ENCODE results near the gene NEURL4. TPM values are rescaled to one million over a fixed set of nuclear protein-coding genes. Genes with fewer than 3 reads are reported as not detected.

The NEURL4 gene
- total RNA-seq, 1 experiment from 2014 or later = 11.1 TPM

DNA sequence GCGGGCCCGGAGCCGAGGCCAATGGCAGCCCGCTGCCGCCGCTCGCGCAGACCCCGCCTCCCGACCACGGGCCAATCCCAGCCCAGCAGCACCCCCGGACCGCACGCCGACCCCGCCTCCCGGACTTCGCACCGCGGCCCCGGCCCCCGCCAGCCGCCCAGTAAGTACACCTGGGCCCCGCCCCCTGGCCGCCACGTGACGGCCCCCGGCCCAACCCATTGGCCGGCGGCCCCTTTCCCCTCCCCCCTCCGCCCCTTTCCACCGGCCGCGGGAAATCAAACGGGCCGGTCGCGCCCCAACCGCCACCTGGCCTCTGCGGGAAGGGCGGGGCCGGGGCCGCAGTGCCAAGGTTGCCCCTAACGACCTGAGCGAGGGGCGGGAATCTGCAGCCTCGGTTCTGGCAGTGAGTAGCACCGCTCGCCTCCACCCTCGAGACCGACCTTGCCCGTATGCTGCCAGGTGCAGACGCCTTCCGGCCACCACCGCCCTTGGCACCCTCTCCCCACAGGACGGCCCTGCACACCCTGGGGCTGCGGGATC, 34.5 kb downstream of the NEURL4 start, which contains the start of gene YBX2:
TSS of gene YBX2 (minus strand) at position 26 of the 540 bp plus-strand sequence. CDS start 139 bp downstream, outside the sequence.
- no peaks in the 10 kb centered on the region for H3K9me3 ChIP-seq (ENCODE audit: low read length)
- no peak within 1 kb of the TSS for H3K4me3 ChIP-seq (ENCODE audit: low read length)
- no peaks in the 10 kb centered on the region for H3K36me3 ChIP-seq (ENCODE audit: insufficient read depth, low read length)
- no peaks in the 10 kb centered on the region for H3K9me2 ChIP-seq (replicated peaks; ENCODE audit: insufficient read depth, low read length)
- H2AFZ ChIP-seq (ENCODE audit: low read length) = no peak within 1 kb of the TSS
- H3K27ac ChIP-seq (ENCODE audit: low read length) = no peak within 1 kb of the TSS
- peaks cover 4% of the 10 kb centered on the region for H3K4me1 ChIP-seq (ENCODE audit: low read length)
- H4K20me1 ChIP-seq (ENCODE audit: insufficient read depth, low read depth, low read length) = no peaks in the 10 kb centered on the region
- H3K9ac ChIP-seq (ENCODE audit: low read length) = no peak within 1 kb of the TSS
- no peaks in the 10 kb centered on the region for H3K79me2 ChIP-seq (ENCODE audit: low read length)
- no peak within 1 kb of the TSS for H3K4me2 ChIP-seq (ENCODE audit: low read depth, low read length, poor library complexity, severe bottlenecking)
- peak; percentile 46 for DNase-seq
- H3K27me3 ChIP-seq (ENCODE audit: low read length) = no peaks in the 10 kb centered on the region

DNA sequence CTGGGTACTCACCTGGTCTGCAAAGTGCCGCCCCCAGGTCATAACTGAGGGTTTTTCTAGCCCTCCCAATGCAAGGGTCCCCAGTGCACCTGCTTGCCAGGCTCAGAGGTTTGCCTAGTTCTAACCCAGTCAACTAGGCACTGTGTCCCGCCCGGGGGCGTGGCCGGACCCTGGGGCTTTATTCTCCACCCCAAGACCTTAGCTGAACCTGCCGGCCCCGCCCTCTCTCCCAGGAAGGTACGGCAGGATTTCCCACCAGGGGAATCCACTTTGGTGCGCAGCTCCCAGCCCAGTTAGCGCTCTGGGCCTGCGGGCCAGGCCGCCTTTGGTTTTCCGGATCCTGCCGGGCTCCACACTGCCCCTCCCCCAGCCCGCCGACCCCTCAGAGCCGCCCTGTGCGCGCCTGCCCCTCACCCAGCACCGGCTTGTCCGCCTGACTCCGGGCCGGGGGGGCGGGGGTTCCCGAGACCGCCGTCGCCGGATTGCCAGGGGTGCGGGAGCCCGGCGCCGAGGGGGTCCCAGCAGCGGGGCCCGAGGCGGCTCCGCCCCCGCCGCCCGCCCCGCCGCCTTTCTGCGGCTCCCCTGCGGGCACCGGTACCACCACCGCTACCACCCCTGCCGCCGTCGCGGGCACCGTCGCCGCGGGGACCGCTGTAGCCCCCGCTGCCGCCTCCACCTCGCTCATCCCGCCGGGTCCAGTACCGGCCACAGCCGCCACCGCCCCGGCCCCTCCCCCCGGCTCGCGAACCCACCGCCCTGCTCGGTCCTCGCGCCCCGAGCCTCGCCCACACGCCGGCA, 35.1 kb downstream of the NEURL4 start:
- Histone ChIP-seq H3K9ac (ENCODE audit: low read length) (no peak overlapping the region), H2AFZ (ENCODE audit: low read length) (no peak overlapping the region), H3K4me2 (ENCODE audit: low read depth, low read length, poor library complexity, severe bottlenecking) (no peak overlapping the region), H3K27me3 (ENCODE audit: low read length) (no peaks in the 10 kb centered on the region), H3K4me3 (ENCODE audit: low read length) (no peak overlapping the region), H3K9me2 (replicated peaks; ENCODE audit: insufficient read depth, low read length) (no peaks in the 10 kb centered on the region), H4K20me1 (ENCODE audit: insufficient read depth, low read depth, low read length) (no peaks in the 10 kb centered on the region), H3K4me1 (ENCODE audit: low read length) (peaks cover 4% of the 10 kb centered on the region), H3K27ac (ENCODE audit: low read length) (no peak overlapping the region), H3K79me2 (ENCODE audit: low read length) (no peaks in the 10 kb centered on the region), H3K36me3 (ENCODE audit: insufficient read depth, low read length) (no peaks in the 10 kb centered on the region), H3K9me3 (ENCODE audit: low read length) (no peaks in the 10 kb centered on the region)
- no peak for DNase-seq

DNA sequence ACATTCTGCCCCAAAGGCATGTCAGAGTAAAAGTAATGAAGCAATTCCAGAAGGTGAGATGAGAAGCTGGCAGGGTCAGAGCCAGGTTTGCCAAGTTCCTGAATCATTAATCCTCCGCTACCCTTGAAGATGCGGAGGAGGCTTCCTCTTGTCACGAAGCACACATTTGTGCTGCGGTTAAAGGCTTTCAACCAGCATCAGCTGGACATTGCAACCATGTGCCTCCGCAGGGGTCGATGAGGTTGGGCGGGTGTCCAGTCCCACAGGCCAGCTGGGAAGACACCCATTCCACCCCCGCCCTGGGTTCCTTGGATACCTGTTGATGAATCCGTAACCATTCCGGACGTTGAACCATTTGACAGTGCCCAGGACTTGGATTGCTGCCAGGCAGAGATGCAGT, 36.0 kb downstream of the NEURL4 start:
- Histone ChIP-seq H3K79me2 (ENCODE audit: low read length) (no peaks in the 10 kb centered on the region), H3K9me2 (replicated peaks; ENCODE audit: insufficient read depth, low read length) (no peaks in the 10 kb centered on the region), H2AFZ (ENCODE audit: low read length) (no peak overlapping the region), H3K4me2 (ENCODE audit: low read depth, low read length, poor library complexity, severe bottlenecking) (no peak overlapping the region), H3K27me3 (ENCODE audit: low read length) (no peaks in the 10 kb centered on the region), H3K4me1 (ENCODE audit: low read length) (peaks cover 4% of the 10 kb centered on the region), H3K27ac (ENCODE audit: low read length) (no peak overlapping the region), H4K20me1 (ENCODE audit: insufficient read depth, low read depth, low read length) (no peaks in the 10 kb centered on the region), H3K9ac (ENCODE audit: low read length) (no peak overlapping the region), H3K4me3 (ENCODE audit: low read length) (no peak overlapping the region), H3K36me3 (ENCODE audit: insufficient read depth, low read length) (no peaks in the 10 kb centered on the region), H3K9me3 (ENCODE audit: low read length) (no peaks in the 10 kb centered on the region)
- DNase-seq = no peak

DNA sequence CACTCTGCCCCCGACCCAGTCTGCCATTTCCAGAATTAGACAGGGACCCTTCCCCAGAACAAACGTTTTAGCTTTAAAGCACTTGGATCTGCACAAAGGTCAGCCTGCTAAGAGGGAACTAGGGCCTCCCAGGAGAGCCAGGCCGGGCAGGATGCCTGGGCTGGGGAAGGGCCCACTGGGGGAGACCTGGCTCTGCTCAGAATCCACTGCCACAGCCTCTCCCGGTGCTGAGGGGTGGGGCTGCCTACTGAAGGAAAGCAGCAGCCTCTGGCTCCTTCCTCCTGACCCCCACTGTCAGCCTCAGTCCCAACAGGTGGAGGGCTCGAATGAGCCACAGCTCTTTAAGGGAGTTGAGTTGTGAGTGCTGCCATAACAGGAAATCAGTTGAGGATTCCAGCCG, 36.4 kb downstream of the NEURL4 start:
- no peak overlapping the region for H3K4me2 ChIP-seq (ENCODE audit: low read depth, low read length, poor library complexity, severe bottlenecking)
- DNase-seq = no peak

DNA sequence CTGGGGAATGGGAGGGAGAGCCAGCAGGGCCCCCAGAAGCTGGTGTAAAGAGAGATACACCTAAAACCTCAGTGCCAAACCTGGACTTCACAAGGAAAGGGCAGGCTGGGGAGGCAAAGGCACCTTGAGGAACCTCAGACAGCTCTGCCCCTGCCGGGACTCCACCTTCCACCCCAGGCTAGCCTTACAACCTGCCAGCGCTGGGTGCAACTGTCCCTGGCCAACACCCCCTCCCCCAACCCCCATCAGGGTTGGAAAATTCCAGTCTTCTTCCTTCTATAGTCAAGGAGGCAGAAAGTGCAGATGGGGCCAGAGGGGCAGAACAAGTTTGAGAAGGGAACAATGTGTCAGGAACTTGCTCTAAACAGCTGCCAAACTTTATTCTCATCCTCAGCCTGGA, 36.9 kb downstream of the NEURL4 start:
- H3K9me3 ChIP-seq (ENCODE audit: low read length) = no peaks in the 10 kb centered on the region
- no peak overlapping the region for H3K9ac ChIP-seq (ENCODE audit: low read length)
- no peaks in the 10 kb centered on the region for H3K79me2 ChIP-seq (ENCODE audit: low read length)
- H3K27me3 ChIP-seq (ENCODE audit: low read length) = no peaks in the 10 kb centered on the region
- H3K4me3 ChIP-seq (ENCODE audit: low read length) = no peak overlapping the region
- DNase-seq = no peak
- no peak overlapping the region for H3K27ac ChIP-seq (ENCODE audit: low read length)
- no peak overlapping the region for H3K4me2 ChIP-seq (ENCODE audit: low read depth, low read length, poor library complexity, severe bottlenecking)
- H3K4me1 ChIP-seq (ENCODE audit: low read length) = peaks cover 4% of the 10 kb centered on the region
- no peaks in the 10 kb centered on the region for H4K20me1 ChIP-seq (ENCODE audit: insufficient read depth, low read depth, low read length)
- no peaks in the 10 kb centered on the region for H3K36me3 ChIP-seq (ENCODE audit: insufficient read depth, low read length)
- no peak overlapping the region for H2AFZ ChIP-seq (ENCODE audit: low read length)
- H3K9me2 ChIP-seq (replicated peaks; ENCODE audit: insufficient read depth, low read length) = no peaks in the 10 kb centered on the region

More for the DNA sequence above, 36.4 kb downstream of the NEURL4 start:
- no peaks in the 10 kb centered on the region for H3K36me3 ChIP-seq (ENCODE audit: insufficient read depth, low read length)
- H3K9me2 ChIP-seq (replicated peaks; ENCODE audit: insufficient read depth, low read length) = no peaks in the 10 kb centered on the region
- H2AFZ ChIP-seq (ENCODE audit: low read length) = no peak overlapping the region
- no peaks in the 10 kb centered on the region for H3K9me3 ChIP-seq (ENCODE audit: low read length)
- no peaks in the 10 kb centered on the region for H3K79me2 ChIP-seq (ENCODE audit: low read length)
- no peak overlapping the region for H3K27ac ChIP-seq (ENCODE audit: low read length)
- no peak overlapping the region for H3K4me3 ChIP-seq (ENCODE audit: low read length)
- H3K9ac ChIP-seq (ENCODE audit: low read length) = no peak overlapping the region
- no peaks in the 10 kb centered on the region for H4K20me1 ChIP-seq (ENCODE audit: insufficient read depth, low read depth, low read length)
- no peaks in the 10 kb centered on the region for H3K27me3 ChIP-seq (ENCODE audit: low read length)
- H3K4me1 ChIP-seq (ENCODE audit: low read length) = peaks cover 4% of the 10 kb centered on the region

DNA sequence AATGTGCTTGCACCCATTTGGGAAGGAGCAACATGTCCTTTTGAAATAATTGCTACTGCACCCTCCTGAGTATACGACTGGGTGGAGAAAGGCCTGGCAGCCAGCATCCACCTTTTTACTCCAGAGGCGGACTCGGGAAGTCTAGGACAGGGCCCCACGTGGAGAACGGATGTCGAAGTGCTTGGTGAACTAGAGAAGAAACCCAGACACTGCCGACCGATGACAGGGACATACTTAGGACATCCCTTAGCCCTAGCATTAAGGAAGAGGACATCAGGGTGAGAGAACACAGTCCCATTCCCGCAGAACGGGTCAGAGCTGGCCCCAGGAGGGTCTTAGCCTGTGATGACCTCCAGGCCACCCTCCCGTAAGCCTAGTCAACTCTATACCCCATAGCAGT, 38.5 kb downstream of the NEURL4 start:
- no peak for DNase-seq
- no peak overlapping the region for H2AFZ ChIP-seq (ENCODE audit: low read length)
- no peaks in the 10 kb centered on the region for H3K9me3 ChIP-seq (ENCODE audit: low read length)
- H3K27me3 ChIP-seq (ENCODE audit: low read length) = no peaks in the 10 kb centered on the region
- no peaks in the 10 kb centered on the region for H3K79me2 ChIP-seq (ENCODE audit: low read length)
- H3K4me1 ChIP-seq (ENCODE audit: low read length) = peaks cover 6% of the 10 kb centered on the region; the same call in 1 of the 2 replicates
- H3K36me3 ChIP-seq (ENCODE audit: insufficient read depth, low read length) = no peaks in the 10 kb centered on the region
- no peak overlapping the region for H3K9ac ChIP-seq (ENCODE audit: low read length)
- no peak overlapping the region for H3K4me3 ChIP-seq (ENCODE audit: low read length)
- no peaks in the 10 kb centered on the region for H4K20me1 ChIP-seq (ENCODE audit: insufficient read depth, low read depth, low read length)
- H3K9me2 ChIP-seq (replicated peaks; ENCODE audit: insufficient read depth, low read length) = no peaks in the 10 kb centered on the region
- H3K27ac ChIP-seq (ENCODE audit: low read length) = no peak overlapping the region
- no peak overlapping the region for H3K4me2 ChIP-seq (ENCODE audit: low read depth, low read length, poor library complexity, severe bottlenecking)

DNA sequence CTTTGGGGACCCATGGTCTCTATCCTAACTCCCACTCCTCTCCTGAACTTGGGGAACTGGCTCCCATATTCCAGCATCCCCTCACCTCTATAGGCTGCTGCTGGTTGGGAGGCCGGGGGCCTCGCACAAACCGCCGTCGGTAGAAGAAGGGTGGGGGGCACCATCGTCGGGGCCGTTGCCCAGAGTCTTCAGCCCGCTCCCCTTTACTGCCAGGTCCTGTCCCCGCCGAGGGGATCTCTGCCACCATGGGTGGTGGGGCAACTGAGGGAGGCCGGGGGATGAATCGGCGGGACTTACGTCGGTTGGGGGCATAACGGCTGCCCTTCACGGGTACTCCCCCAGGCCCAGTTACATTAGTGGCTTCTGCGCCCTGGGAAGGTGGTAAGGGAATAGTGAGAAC, 39.0 kb downstream of the NEURL4 start:
- Histone ChIP-seq H3K27ac (ENCODE audit: low read length) (no peak overlapping the region), H3K4me3 (ENCODE audit: low read length) (no peak overlapping the region), H3K79me2 (ENCODE audit: low read length) (no peaks in the 10 kb centered on the region), H3K9me2 (replicated peaks; ENCODE audit: insufficient read depth, low read length) (no peaks in the 10 kb centered on the region), H3K4me2 (ENCODE audit: low read depth, low read length, poor library complexity, severe bottlenecking) (no peak overlapping the region), H3K9me3 (ENCODE audit: low read length) (no peaks in the 10 kb centered on the region), H2AFZ (ENCODE audit: low read length) (no peak overlapping the region), H3K27me3 (ENCODE audit: low read length) (no peaks in the 10 kb centered on the region), H4K20me1 (ENCODE audit: insufficient read depth, low read depth, low read length) (no peaks in the 10 kb centered on the region), H3K9ac (ENCODE audit: low read length) (no peak overlapping the region), H3K4me1 (ENCODE audit: low read length) (peaks cover 6% of the 10 kb centered on the region; the same call in 1 of the 2 replicates), H3K36me3 (ENCODE audit: insufficient read depth, low read length) (no peaks in the 10 kb centered on the region)
- DNase-seq = no peak

DNA sequence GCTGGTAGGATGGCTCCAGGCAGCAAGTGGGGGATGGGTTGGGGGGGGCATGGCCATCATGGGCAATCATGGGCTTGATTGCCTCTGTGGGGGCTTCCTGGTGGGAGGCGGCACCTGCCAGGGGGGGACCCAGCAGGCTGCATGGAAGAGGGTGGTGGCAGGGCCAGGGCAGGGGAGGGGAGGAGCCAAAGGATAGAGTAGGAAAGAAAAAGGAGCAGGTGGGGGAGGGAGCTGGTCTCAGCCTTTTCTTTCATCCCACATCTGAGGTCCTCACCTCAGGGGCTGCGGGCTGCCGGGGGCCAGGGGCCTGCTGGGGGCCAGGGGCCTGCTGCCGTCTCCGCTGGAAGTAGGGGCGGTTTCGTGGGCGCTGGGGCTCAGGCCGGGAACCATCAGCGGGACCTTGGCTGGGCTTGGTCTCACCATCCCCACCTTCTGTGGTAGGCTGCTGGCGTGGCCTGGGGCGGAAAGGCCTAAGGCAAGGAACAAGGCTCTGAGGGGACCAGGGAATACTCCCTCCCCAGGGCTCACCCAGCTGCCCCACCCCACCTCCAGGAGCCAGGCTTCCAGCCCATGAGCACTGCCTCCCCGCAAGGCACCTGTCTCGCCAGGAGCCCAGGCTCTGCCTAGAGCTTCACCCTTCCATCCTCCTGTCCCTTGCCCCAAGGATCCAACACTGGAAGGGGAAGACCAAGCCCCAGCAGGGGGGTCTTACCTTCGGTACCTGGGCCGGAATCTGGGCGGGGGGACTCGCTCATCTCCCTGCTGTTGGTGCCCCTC, 39.7 kb downstream of the NEURL4 start:
- Histone ChIP-seq H4K20me1 (ENCODE audit: insufficient read depth, low read depth, low read length) (no peaks in the 10 kb centered on the region), H3K4me1 (ENCODE audit: low read length) (peaks cover 6% of the 10 kb centered on the region; the same call in 1 of the 2 replicates), H3K79me2 (ENCODE audit: low read length) (no peaks in the 10 kb centered on the region), H2AFZ (ENCODE audit: low read length) (no peak overlapping the region), H3K4me3 (ENCODE audit: low read length) (no peak overlapping the region), H3K36me3 (ENCODE audit: insufficient read depth, low read length) (no peaks in the 10 kb centered on the region), H3K9me2 (replicated peaks; ENCODE audit: insufficient read depth, low read length) (no peaks in the 10 kb centered on the region), H3K4me2 (ENCODE audit: low read depth, low read length, poor library complexity, severe bottlenecking) (no peak overlapping the region), H3K9me3 (ENCODE audit: low read length) (no peaks in the 10 kb centered on the region), H3K27ac (ENCODE audit: low read length) (no peak overlapping the region), H3K9ac (ENCODE audit: low read length) (no peak overlapping the region), H3K27me3 (ENCODE audit: low read length) (no peaks in the 10 kb centered on the region)
- no peak for DNase-seq

Data from Karpas-422 (cell line).